Activated T-cell treated with anti-CD3 and anti-CD28 coated beads, Interleukin-2, amount 50 U/mL, for 4 hours (primary cell): ENCODE data around the gene RASGRF2. TPM values are rescaled to one million over a fixed set of nuclear protein-coding genes. Genes with fewer than 3 reads are reported as not detected.

Experiments used
- ATAC-seq, 2 donors: fragments of 200-7000 bp; cut with Tn5 transposase; one replicate each; pipeline ENCODE4 v1.10.0; 2021
- DNase-seq: peaks from one replicate; pipeline ENCODE4 v3.0.0-alpha.2; 2020
- H3K27me3 Mint-ChIP-seq: one replicate; pipeline ENCODE4 v1.8.0; 2021; ENCODE audit warnings: low read depth, mixed read lengths
- H3K36me3 Mint-ChIP-seq: one replicate; pipeline ENCODE4 v1.8.0; 2022; ENCODE audit warnings: mixed read lengths; ENCODE audit not compliant: insufficient read depth
- H3K4me1 Mint-ChIP-seq: one replicate; pipeline ENCODE4 v1.8.0; 2021; ENCODE audit warnings: low read depth, mixed read lengths
- H3K4me3 Mint-ChIP-seq: one replicate; pipeline ENCODE4 v1.8.0; 2021; ENCODE audit warnings: mild to moderate bottlenecking, moderate library complexity, mixed read lengths
- H3K9me3 Mint-ChIP-seq: one replicate; pipeline ENCODE4 v1.8.0; 2021; ENCODE audit warnings: mixed read lengths
- total RNA-seq, 3 donors: library from RNA; stranded (reverse); gene quantifications; one replicate each; pipeline ENCODE4 v1.2.1, GENCODE V29; 2021

The RASGRF2 gene
- total RNA-seq, 3 donors from 2014 or later: 5.6 to 8.6 (median 7.5) TPM

- Mint-ChIP-seq H3K4me3 (no peak overlapping the region), H3K4me1 (no peaks in the 10 kb centered on the region), H3K9me3 (no peaks in the 10 kb centered on the region), H3K27me3 (no peaks in the 10 kb centered on the region), H3K36me3 (peaks cover 8% of the 10 kb centered on the region)
- no peak for DNase-seq
- ATAC-seq: no peak
Measured at GRCh38 chr5:81169924-81170323, 209.8 kb downstream of the RASGRF2 start.

- DNase-seq (no peak), ATAC-seq (no peak)
- Mint-ChIP-seq H3K36me3 (peaks cover 11% of the 10 kb centered on the region), H3K9me3 (no peaks in the 10 kb centered on the region), H3K4me1 (no peaks in the 10 kb centered on the region), H3K4me3 (no peak overlapping the region), H3K27me3 (no peaks in the 10 kb centered on the region)
Measured at GRCh38 chr5:81171769-81172168, 211.6 kb downstream of the RASGRF2 start.

GRCh38 chr5:81172710-81173109 lies 212.5 kb downstream of the RASGRF2 start:
- Mint-ChIP-seq H3K27me3 (no peaks in the 10 kb centered on the region), H3K4me1 (no peaks in the 10 kb centered on the region), H3K4me3 (no peak overlapping the region), H3K9me3 (no peaks in the 10 kb centered on the region), H3K36me3 (peaks cover 18% of the 10 kb centered on the region)
- ATAC-seq: no peak
- no peak for DNase-seq

DNA sequence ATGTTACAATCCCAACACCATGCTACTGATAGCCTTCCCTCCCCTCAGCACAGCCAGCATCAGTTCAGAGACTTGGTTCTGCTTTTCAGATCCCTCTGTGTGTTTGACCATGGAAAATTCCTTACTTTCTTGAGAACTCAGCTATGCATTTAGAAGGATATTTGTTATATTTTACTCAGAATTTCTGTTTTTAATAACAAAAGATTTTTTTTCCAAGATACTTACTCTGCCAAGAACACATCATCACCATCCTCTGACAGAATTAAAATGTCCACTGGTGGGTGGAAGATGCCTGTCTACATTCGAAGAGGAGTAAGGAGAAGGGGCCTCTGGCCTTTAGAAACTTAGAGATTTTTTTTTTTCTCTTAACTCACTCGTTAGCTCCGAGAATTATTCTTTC lies 216.9 kb downstream of the RASGRF2 start:
- H3K4me3 Mint-ChIP-seq: no peak overlapping the region
- peaks cover 16% of the 10 kb centered on the region for H3K36me3 Mint-ChIP-seq
- no peak for ATAC-seq
- no peaks in the 10 kb centered on the region for H3K4me1 Mint-ChIP-seq
- no peaks in the 10 kb centered on the region for H3K27me3 Mint-ChIP-seq
- no peaks in the 10 kb centered on the region for H3K9me3 Mint-ChIP-seq
- DNase-seq: no peak

GRCh38 chr5:81179959-81180358 lies 219.8 kb downstream of the RASGRF2 start:
- DNase-seq: no peak
- ATAC-seq: no peak
- Mint-ChIP-seq H3K4me1 (no peaks in the 10 kb centered on the region), H3K9me3 (no peaks in the 10 kb centered on the region), H3K4me3 (no peak overlapping the region), H3K27me3 (no peaks in the 10 kb centered on the region), H3K36me3 (peaks cover 24% of the 10 kb centered on the region)

DNA sequence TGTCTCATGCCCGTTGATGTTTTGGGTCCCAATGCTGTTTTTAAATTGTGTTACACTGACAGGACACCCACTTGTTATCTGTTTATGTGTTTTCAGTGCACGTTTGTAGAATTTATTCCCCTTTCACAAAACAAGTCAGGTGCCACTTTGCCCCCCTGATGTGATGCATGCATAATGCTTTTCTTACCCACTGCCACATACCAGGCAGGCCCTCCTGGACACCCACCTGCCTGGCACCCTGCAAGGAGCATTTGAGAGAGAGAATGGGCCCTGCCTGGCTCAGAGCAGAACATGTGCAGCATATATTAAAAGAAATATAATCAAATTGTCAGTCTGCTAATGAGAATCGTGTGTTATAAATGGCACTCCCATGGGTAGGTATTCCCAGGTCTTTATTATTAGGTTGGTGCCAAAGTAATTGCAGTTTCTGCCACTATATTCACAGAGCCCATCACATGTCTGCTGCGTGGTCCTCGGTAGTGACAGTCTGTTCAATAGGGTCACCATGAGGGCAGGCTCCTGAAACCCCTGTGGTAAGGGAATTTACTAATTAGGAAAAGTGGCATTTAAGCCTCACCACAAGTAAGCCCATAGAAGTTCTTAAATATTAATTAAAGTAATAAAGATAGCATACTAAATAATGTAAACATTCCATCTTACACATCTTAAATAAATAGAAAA lies 220.8 kb downstream of the RASGRF2 start:
- DNase-seq (no peak), ATAC-seq (no peak)
- no peaks in the 10 kb centered on the region for H3K4me1 Mint-ChIP-seq
- H3K4me3 Mint-ChIP-seq: no peak overlapping the region
- no peaks in the 10 kb centered on the region for H3K9me3 Mint-ChIP-seq
- H3K27me3 Mint-ChIP-seq: no peaks in the 10 kb centered on the region
- peaks cover 21% of the 10 kb centered on the region for H3K36me3 Mint-ChIP-seq

- Mint-ChIP-seq H3K27me3 (no peaks in the 10 kb centered on the region), H3K36me3 (peaks cover 20% of the 10 kb centered on the region), H3K4me3 (no peak overlapping the region), H3K9me3 (no peaks in the 10 kb centered on the region), H3K4me1 (no peaks in the 10 kb centered on the region)
- DNase-seq (no peak), ATAC-seq (no peak)
Measured at GRCh38 chr5:81181576-81182316, 221.6 kb downstream of the RASGRF2 start.

- DNase-seq (no peak), ATAC-seq (peak in 1 of 2 donors; percentile 32)
- no peaks in the 10 kb centered on the region for H3K9me3 Mint-ChIP-seq
- no peaks in the 10 kb centered on the region for H3K4me1 Mint-ChIP-seq
- H3K27me3 Mint-ChIP-seq: no peaks in the 10 kb centered on the region
- no peak overlapping the region for H3K4me3 Mint-ChIP-seq
- H3K36me3 Mint-ChIP-seq: peaks cover 13% of the 10 kb centered on the region
Measured at GRCh38 chr5:81182396-81183390, 222.5 kb downstream of the RASGRF2 start.

- no peak for ATAC-seq
- no peaks in the 10 kb centered on the region for H3K9me3 Mint-ChIP-seq
- H3K27me3 Mint-ChIP-seq: no peaks in the 10 kb centered on the region
- peaks cover 13% of the 10 kb centered on the region for H3K36me3 Mint-ChIP-seq
- H3K4me1 Mint-ChIP-seq: no peaks in the 10 kb centered on the region
- H3K4me3 Mint-ChIP-seq: no peak overlapping the region
- no peak for DNase-seq
Measured at GRCh38 chr5:81183811-81184748, 223.9 kb downstream of the RASGRF2 start.

GRCh38 chr5:81184749-81185110 lies 224.6 kb downstream of the RASGRF2 start:
- Mint-ChIP-seq H3K4me3 (no peak overlapping the region), H3K36me3 (peaks cover 13% of the 10 kb centered on the region), H3K27me3 (no peaks in the 10 kb centered on the region), H3K4me1 (no peaks in the 10 kb centered on the region), H3K9me3 (no peaks in the 10 kb centered on the region)
- ATAC-seq (no peak), DNase-seq (no peak)

GRCh38 chr5:81187885-81188284 lies 227.7 kb downstream of the RASGRF2 start:
- H3K4me3 Mint-ChIP-seq: no peak overlapping the region
- H3K27me3 Mint-ChIP-seq: no peaks in the 10 kb centered on the region
- no peak for ATAC-seq
- H3K36me3 Mint-ChIP-seq: peaks cover 4% of the 10 kb centered on the region
- no peak for DNase-seq
- no peaks in the 10 kb centered on the region for H3K9me3 Mint-ChIP-seq
- no peaks in the 10 kb centered on the region for H3K4me1 Mint-ChIP-seq

GRCh38 chr5:81188962-81189361 lies 228.8 kb downstream of the RASGRF2 start:
- ATAC-seq: no peak
- Mint-ChIP-seq H3K27me3 (no peaks in the 10 kb centered on the region), H3K36me3 (peaks cover 2% of the 10 kb centered on the region), H3K4me3 (no peak overlapping the region), H3K9me3 (no peaks in the 10 kb centered on the region), H3K4me1 (no peaks in the 10 kb centered on the region)
- DNase-seq: no peak

GRCh38 chr5:81189875-81190498 lies 229.8 kb downstream of the RASGRF2 start:
- H3K4me3 Mint-ChIP-seq: no peak overlapping the region

More at GRCh38 chr5:81189875-81190498, 229.8 kb downstream of the RASGRF2 start:
- Mint-ChIP-seq H3K4me1 (peaks cover 5% of the 10 kb centered on the region), H3K27me3 (no peaks in the 10 kb centered on the region), H3K9me3 (no peaks in the 10 kb centered on the region), H3K36me3 (peaks cover 2% of the 10 kb centered on the region)
- ATAC-seq (no peak), DNase-seq (no peak)
